T-helper 2 cell treated with Interferon-gamma antibody and Interleukin-4, amounts not matched to agents 5 μg/mL and 100 μg/mL, for 36 hours (primary cell): ENCODE measurements around the gene FAM228B.
"Not testable (repeated sequence)": the region's sequence is repeated elsewhere in the genome, so short reads cannot be mapped to it uniquely, and the experiment has no call there.

ENCODE experiments used
- DNase-seq: peaks from one replicate; pipeline ENCODE4 v3.0.0; 2021; ENCODE audit warnings: low spot score
- H3K27ac Mint-ChIP-seq: one replicate; pipeline ENCODE4 v1.8.0; 2021; ENCODE audit warnings: mild to moderate bottlenecking, mixed read lengths
- H3K27me3 Mint-ChIP-seq: one replicate; pipeline ENCODE4 v1.8.0; 2021; ENCODE audit warnings: low read depth, mixed read lengths
- H3K36me3 Mint-ChIP-seq: one replicate; pipeline ENCODE4 v1.8.0; 2021; ENCODE audit warnings: low read depth, mixed read lengths
- H3K4me1 Mint-ChIP-seq: one replicate; pipeline ENCODE4 v1.8.0; 2021; ENCODE audit warnings: low read depth, mixed read lengths
- H3K4me3 Mint-ChIP-seq: one replicate; pipeline ENCODE4 v1.8.0; 2022; ENCODE audit warnings: mild to moderate bottlenecking, moderate library complexity, mixed read lengths
- H3K9me3 Mint-ChIP-seq: one replicate; pipeline ENCODE4 v1.8.0; 2021; ENCODE audit warnings: mixed read lengths

Gene FAM228B

GRCh38 chr2:24183366-24184069 lies 60.2 kb downstream of the FAM228B start:
- Mint-ChIP-seq H3K9me3 (no peaks in the 10 kb centered on the region), H3K4me1 (no peaks in the 10 kb centered on the region), H3K27ac (no peak overlapping the region), H3K4me3 (no peak overlapping the region), H3K27me3 (peaks cover 10% of the 10 kb centered on the region), H3K36me3 (no peaks in the 10 kb centered on the region)
- DNase-seq, result no peak

GRCh38 chr2:24189551-24189950 lies 66.3 kb downstream of the FAM228B start:
- Mint-ChIP-seq H3K4me3 (no peak overlapping the region), H3K27me3 (peaks cover 15% of the 10 kb centered on the region), H3K9me3 (peaks cover 4% of the 10 kb centered on the region), H3K36me3 (no peaks in the 10 kb centered on the region), H3K27ac (no peak overlapping the region), H3K4me1 (no peaks in the 10 kb centered on the region)
- DNase-seq, result no peak

GRCh38 chr2:24190503-24190902 lies 67.2 kb downstream of the FAM228B start:
- DNase-seq, result no peak
- Mint-ChIP-seq H3K27ac (no peak overlapping the region), H3K36me3 (no peaks in the 10 kb centered on the region)

GRCh38 chr2:24191156-24191555 lies 67.9 kb downstream of the FAM228B start:
- Mint-ChIP-seq H3K4me3 (no peak overlapping the region), H3K27me3 (peaks cover 15% of the 10 kb centered on the region), H3K27ac (no peak overlapping the region), H3K36me3 (no peaks in the 10 kb centered on the region), H3K4me1 (no peaks in the 10 kb centered on the region), H3K9me3 (peaks cover 4% of the 10 kb centered on the region)
- DNase-seq, result no peak

More at GRCh38 chr2:24190503-24190902, 67.2 kb downstream of the FAM228B start:
- Mint-ChIP-seq H3K9me3 (peaks cover 4% of the 10 kb centered on the region), H3K4me1 (no peaks in the 10 kb centered on the region), H3K4me3 (no peak overlapping the region), H3K27me3 (peaks cover 15% of the 10 kb centered on the region)

- H3K36me3 Mint-ChIP-seq, result no peaks in the 10 kb centered on the region
- DNase-seq, result no peak
- peaks cover 15% of the 10 kb centered on the region for H3K27me3 Mint-ChIP-seq
- H3K4me1 Mint-ChIP-seq, result no peaks in the 10 kb centered on the region
- H3K9me3 Mint-ChIP-seq, result peaks cover 4% of the 10 kb centered on the region
- no peak overlapping the region for H3K27ac Mint-ChIP-seq
- no peak overlapping the region for H3K4me3 Mint-ChIP-seq
Observed at GRCh38 chr2:24191848-24192247, 68.6 kb downstream of the FAM228B start.

- H3K4me1 Mint-ChIP-seq, H3K36me3 Mint-ChIP-seq, H3K9me3 Mint-ChIP-seq, H3K4me3 Mint-ChIP-seq, H3K27me3 Mint-ChIP-seq, H3K27ac Mint-ChIP-seq, DNase-seq: not testable (repeated sequence)
Observed at GRCh38 chr2:24197213-24197612, 73.9 kb downstream of the FAM228B start.

GRCh38 chr2:24199968-24200590 lies 76.8 kb downstream of the FAM228B start:
- peaks cover 4% of the 10 kb centered on the region for H3K27me3 Mint-ChIP-seq
- H3K4me3 Mint-ChIP-seq, result no peak overlapping the region
- peaks cover 5% of the 10 kb centered on the region for H3K36me3 Mint-ChIP-seq
- H3K27ac Mint-ChIP-seq, result no peak overlapping the region
- no peak for DNase-seq
- H3K9me3 Mint-ChIP-seq, result no peaks in the 10 kb centered on the region
- H3K4me1 Mint-ChIP-seq, result no peaks in the 10 kb centered on the region

- H3K36me3 Mint-ChIP-seq, result peaks cover 8% of the 10 kb centered on the region
- H3K27me3 Mint-ChIP-seq, result peaks cover 4% of the 10 kb centered on the region
- no peaks in the 10 kb centered on the region for H3K9me3 Mint-ChIP-seq
- DNase-seq, result no peak
- H3K4me1 Mint-ChIP-seq, result no peaks in the 10 kb centered on the region
- no peak overlapping the region for H3K4me3 Mint-ChIP-seq
- no peak overlapping the region for H3K27ac Mint-ChIP-seq
Observed at GRCh38 chr2:24200799-24201198, 77.5 kb downstream of the FAM228B start.

GRCh38 chr2:24203029-24203786 lies 79.9 kb downstream of the FAM228B start:
- H3K9me3 Mint-ChIP-seq, result no peaks in the 10 kb centered on the region
- no peak overlapping the region for H3K27ac Mint-ChIP-seq
- no peak overlapping the region for H3K4me3 Mint-ChIP-seq
- no peak for DNase-seq
- H3K27me3 Mint-ChIP-seq, result no peaks in the 10 kb centered on the region
- peaks cover 13% of the 10 kb centered on the region for H3K36me3 Mint-ChIP-seq
- H3K4me1 Mint-ChIP-seq, result no peaks in the 10 kb centered on the region

- H3K27me3 Mint-ChIP-seq, result no peaks in the 10 kb centered on the region
Observed at GRCh38 chr2:24203787-24204150, 80.5 kb downstream of the FAM228B start.

GRCh38 chr2:24204505-24204904 lies 81.2 kb downstream of the FAM228B start:
- Mint-ChIP-seq H3K4me3 (no peak overlapping the region), H3K9me3 (no peaks in the 10 kb centered on the region), H3K27me3 (no peaks in the 10 kb centered on the region), H3K36me3 (peaks cover 20% of the 10 kb centered on the region), H3K27ac (no peak overlapping the region), H3K4me1 (no peaks in the 10 kb centered on the region)
- DNase-seq, result no peak

More at GRCh38 chr2:24203787-24204150, 80.5 kb downstream of the FAM228B start:
- Mint-ChIP-seq H3K36me3 (peaks cover 15% of the 10 kb centered on the region), H3K4me1 (no peaks in the 10 kb centered on the region), H3K4me3 (no peak overlapping the region), H3K27ac (no peak overlapping the region), H3K9me3 (no peaks in the 10 kb centered on the region)
- DNase-seq, result no peak

GRCh38 chr2:24205131-24205530 lies 81.9 kb downstream of the FAM228B start:
- Mint-ChIP-seq H3K27ac (no peak overlapping the region), H3K36me3 (peaks cover 20% of the 10 kb centered on the region)

GRCh38 chr2:24206242-24206641 lies 83.0 kb downstream of the FAM228B start:
- H3K27ac Mint-ChIP-seq, result no peak overlapping the region
- H3K4me1 Mint-ChIP-seq, result no peaks in the 10 kb centered on the region
- no peaks in the 10 kb centered on the region for H3K9me3 Mint-ChIP-seq
- peaks cover 20% of the 10 kb centered on the region for H3K36me3 Mint-ChIP-seq
- no peak for DNase-seq
- H3K4me3 Mint-ChIP-seq, result no peak overlapping the region
- H3K27me3 Mint-ChIP-seq, result no peaks in the 10 kb centered on the region

More at GRCh38 chr2:24205131-24205530, 81.9 kb downstream of the FAM228B start:
- no peak overlapping the region for H3K4me3 Mint-ChIP-seq
- no peaks in the 10 kb centered on the region for H3K27me3 Mint-ChIP-seq
- no peaks in the 10 kb centered on the region for H3K9me3 Mint-ChIP-seq
- no peaks in the 10 kb centered on the region for H3K4me1 Mint-ChIP-seq
- DNase-seq, result no peak

- Mint-ChIP-seq H3K36me3 (peaks cover 20% of the 10 kb centered on the region), H3K4me3 (no peak overlapping the region), H3K9me3 (no peaks in the 10 kb centered on the region), H3K27ac (no peak overlapping the region), H3K27me3 (no peaks in the 10 kb centered on the region), H3K4me1 (no peaks in the 10 kb centered on the region)
- DNase-seq, result no peak
Observed at GRCh38 chr2:24206714-24207113, 83.4 kb downstream of the FAM228B start.
